HepG2 (cell line): ENCODE data around the gene ZNF512B. TPM values are rescaled to one million over a fixed set of nuclear protein-coding genes. Genes with fewer than 3 reads are reported as not detected.

ENCODE experiments used
- ATF4 ChIP-seq, 2 experiments: fragments of 450-650 bp in 1 of 2; sonication (generic) in 1 of 2; formaldehyde crosslinking; IDR thresholded peaks; 2 replicates each; pipeline versions ENCODE4 v1.5.0 to v1.8.0; 2020 to 2022; ENCODE audit warnings: mild to moderate bottlenecking in 1 of 2, missing genetic modification reagents in 1 of 2
- CHD2 ChIP-seq: IDR thresholded peaks from 2 replicates; pipeline ENCODE4 v1.6.1; 2011; ENCODE audit warnings: low read depth, low read length, improper control_type of control experiment
- EP300 ChIP-seq, 3 experiments: sonication (generic) in 1 of 3; formaldehyde crosslinking in 1 of 3; IDR thresholded peaks; 2 replicates each; pipeline versions ENCODE4 v1.5.1 to v1.6.1; 2011 to 2020; ENCODE audit warnings: low read depth in 2 of 3, low read length in 2 of 3, borderline replicate concordance in 1 of 3, improper control_type of control experiment in 1 of 3, mild to moderate bottlenecking in 1 of 3, missing genetic modification reagents in 1 of 3, moderate library complexity in 1 of 3
- ESRRA ChIP-seq: sonication (generic); formaldehyde crosslinking; IDR thresholded peaks from 2 replicates; pipeline ENCODE4 v1.5.1; 2020; ENCODE audit warnings: mild to moderate bottlenecking, low read depth, missing genetic modification reagents
- HDAC2 ChIP-seq: sonication (generic); formaldehyde crosslinking; IDR thresholded peaks from 2 replicates; pipeline ENCODE4 v1.4.0; 2020; ENCODE audit warnings: missing genetic modification reagents
- KAT8 ChIP-seq: IDR thresholded peaks from 2 replicates; pipeline ENCODE4 v1.6.1; 2016; ENCODE audit warnings: missing genetic modification reagents, missing compliant biosample characterization
- MIER2 ChIP-seq: IDR thresholded peaks from 2 replicates; pipeline ENCODE4 v1.6.1; 2016; ENCODE audit warnings: missing biosample characterization, missing genetic modification reagents
- MNT ChIP-seq: fragments of 450-650 bp; IDR thresholded peaks from 2 replicates; pipeline ENCODE4 v1.6.1; 2016
- NFKBIZ ChIP-seq: IDR thresholded peaks from 2 replicates; pipeline ENCODE4 v1.6.1; 2018; ENCODE audit warnings: missing genetic modification reagents, missing compliant biosample characterization
- NFYB ChIP-seq: sonication (generic); formaldehyde crosslinking; IDR thresholded peaks from 2 replicates; pipeline ENCODE4 v1.4.0; 2020; ENCODE audit warnings: missing genetic modification reagents
- PTBP1 ChIP-seq: fragments of 200-400 bp; formaldehyde crosslinking; IDR thresholded peaks from 2 replicates; pipeline ENCODE4 v1.6.1; 2018; ENCODE audit warnings: low read length, low read depth; ENCODE audit not compliant: poor library complexity, severe bottlenecking
- RFXAP ChIP-seq: sonication (generic); formaldehyde crosslinking; IDR thresholded peaks from 2 replicates; pipeline ENCODE4 v1.4.0; 2020; ENCODE audit warnings: missing genetic modification reagents, borderline replicate concordance
- SMAD3 ChIP-seq: sonication (generic); formaldehyde crosslinking; IDR thresholded peaks from 2 replicates; pipeline ENCODE4 v1.4.0; 2020; ENCODE audit warnings: missing genetic modification reagents
- SPEN ChIP-seq: sonication (generic); formaldehyde crosslinking; IDR thresholded peaks from 2 replicates; pipeline ENCODE4 v1.5.1; 2020; ENCODE audit warnings: low read depth, mild to moderate bottlenecking, missing genetic modification reagents
- TBX2 ChIP-seq: sonication (generic); formaldehyde crosslinking; IDR thresholded peaks from 2 replicates; pipeline ENCODE4 v1.5.0; 2020; ENCODE audit warnings: missing genetic modification reagents, mild to moderate bottlenecking, borderline replicate concordance
- TEAD3 ChIP-seq: optimal IDR thresholded peaks from 2 replicates; pipeline ENCODE3; 2016; ENCODE audit warnings: borderline replicate concordance
- ZFY ChIP-seq: sonication (generic); formaldehyde crosslinking; IDR thresholded peaks from 2 replicates; pipeline ENCODE4 v1.4.0; 2020; ENCODE audit warnings: missing genetic modification reagents
- ZGPAT ChIP-seq: IDR thresholded peaks from 2 replicates; pipeline ENCODE4 v1.6.1; 2016; ENCODE audit warnings: mild to moderate bottlenecking
- ZNF20 ChIP-seq: sonication (generic); formaldehyde crosslinking; IDR thresholded peaks from 2 replicates; pipeline ENCODE4 v1.4.0; 2020; ENCODE audit warnings: mild to moderate bottlenecking, moderate library complexity, missing genetic modification reagents
- ZNF451 ChIP-seq: sonication (generic); formaldehyde crosslinking; IDR thresholded peaks from 2 replicates; pipeline ENCODE4 v1.5.0; 2020; ENCODE audit warnings: mild to moderate bottlenecking, missing genetic modification reagents
- ZNF576 ChIP-seq: sonication (generic); formaldehyde crosslinking; IDR thresholded peaks from 2 replicates; pipeline ENCODE4 v1.4.0; 2020; ENCODE audit warnings: mild to moderate bottlenecking, missing genetic modification reagents
- ZNF704 ChIP-seq: sonication (generic); formaldehyde crosslinking; IDR thresholded peaks from 2 replicates; pipeline ENCODE4 v1.8.1; 2023; ENCODE audit warnings: mild to moderate bottlenecking, inconsistent platforms, moderate library complexity, missing genetic modification reagents, borderline replicate concordance
- ZNF746 ChIP-seq: sonication (generic); formaldehyde crosslinking; IDR thresholded peaks from 2 replicates; pipeline ENCODE4 v1.8.0; 2022; ENCODE audit warnings: mild to moderate bottlenecking, missing genetic modification reagents
- ZNF788 ChIP-seq: sonication (generic); formaldehyde crosslinking; IDR thresholded peaks from 2 replicates; pipeline ENCODE4 v1.5.0; 2020; ENCODE audit warnings: mild to moderate bottlenecking, missing genetic modification reagents, borderline replicate concordance
- polyA plus RNA-seq, 8 experiments: library from polyadenylated mRNA; depleted of rRNA in 3 of 8; stranded (reverse) in 7 of 8; unstranded in 1 of 8; fragments of >200 nt; fragmentation: Illumina TruSeq in 4 of 8; extraction: Trizol in 4 of 8; gene quantifications; 2 replicates each; pipeline versions ENCODE4 v1.2.1 to v1.2.3, GENCODE V29; 2011 to 2016; ENCODE audit warnings: low read depth in 4 of 8, missing spikeins in 1 of 8, mixed read lengths in 1 of 8; ENCODE audit not compliant: insufficient read depth in 1 of 8
- total RNA-seq, 5 experiments: library from RNA; depleted of rRNA; stranded (reverse); fragments of >200 nt; fragmentation: Illumina TruSeq; extraction: Trizol; gene quantifications; 2 replicates each; pipeline ENCODE4 v1.2.3, GENCODE V29; 2016; ENCODE audit warnings: low read depth in 1 of 5

The ZNF512B gene
- total and polyA plus RNA-seq, 2 of the 13 experiments (the other 11 are each of a cell fraction or from before 2014, with no cell fraction given): 11.5 to 30.6 TPM

GRCh38 chr20:63979557-63980316 is 10.0 kb upstream of the ZNF512B start, which contains the start of gene SAMD10 (continued):
- TF ChIP-seq ZNF20 (CRISPR knock-in tag) (0 out of 2 replicates have a peak, but pooled peaks have one; percentile 9), HDAC2 (CRISPR knock-in tag) (peak; percentile 62), NFYB (CRISPR knock-in tag) (0 out of 2 replicates have a peak, but pooled peaks have one; percentile 21), TBX2 (CRISPR knock-in tag) (peak; percentile 57), ZFY (CRISPR knock-in tag) (peak; percentile 31; the same call in 1 of the 2 replicates), SPEN (peak; percentile 15), ZGPAT (CRISPR knock-in tag) (no peak), KAT8 (CRISPR knock-in tag) (peak; percentile 35; the same call in 1 of the 2 replicates), CHD2 (no peak), MNT (no peak), ZNF451 (CRISPR knock-in tag) (peak; percentile 78; the same call in 1 of the 2 replicates), EP300 (IDR thresholded peaks at IDR 0.05; ENCODE audit: low read depth in 2 of 2, low read length in 2 of 2) (no peak), EP300 (CRISPR knock-in tag; IDR thresholded peaks at IDR 0.05; ENCODE audit: borderline replicate concordance) (no peak), ZNF746 (CRISPR knock-in tag) (peak; percentile 45; the same call in 1 of the 2 replicates), ZNF788 (CRISPR knock-in tag) (no peak), RFXAP (no peak), ZNF576 (0 out of 2 replicates have a peak, but pooled peaks have one; percentile 73), ZNF704 (CRISPR knock-in tag) (no peak; the same call in 1 of the 2 replicates), TEAD3 (no peak), MIER2 (CRISPR knock-in tag) (no peak), ATF4 (CRISPR knock-in tag; IDR thresholded peaks at IDR 0.05) (peak in 1 of 2 experiments; percentile 31; a peak in 1 of 4 replicates), PTBP1 (no peak), ESRRA (CRISPR knock-in tag) (no peak), NFKBIZ (CRISPR knock-in tag) (0 out of 2 replicates have a peak, but pooled peaks have one; percentile 34), SMAD3 (0 out of 2 replicates have a peak, but pooled peaks have one; percentile 19)
